ENCODE measurements around the gene EFCAB3.
"Not testable (repeated sequence)": the region's sequence is repeated elsewhere in the genome, so short reads cannot be mapped to it uniquely, and the experiment has no call there.

Gene EFCAB3

GRCh38 chr17:62464422-62464821 is 84.1 kb downstream of the EFCAB3 start:
- DNase-seq (ENCODE audit: low read depth, low spot score) = not testable (repeated sequence)

GRCh38 chr17:62465271-62465670 is 84.9 kb downstream of the EFCAB3 start:
- DNase-seq (ENCODE audit: low read depth, low spot score) = not testable (repeated sequence)

All from ELF-1 (cell line).